Dedifferentiated amniotic fluid mesenchymal stem cell (primary cell): Measurements from ENCODE around the gene BET1.

ENCODE experiments used
- DNase-seq: peaks from one replicate; pipeline ENCODE4 v3.0.0-alpha.2; 2016; ENCODE audit errors: extremely low spot score

Gene BET1

DNA sequence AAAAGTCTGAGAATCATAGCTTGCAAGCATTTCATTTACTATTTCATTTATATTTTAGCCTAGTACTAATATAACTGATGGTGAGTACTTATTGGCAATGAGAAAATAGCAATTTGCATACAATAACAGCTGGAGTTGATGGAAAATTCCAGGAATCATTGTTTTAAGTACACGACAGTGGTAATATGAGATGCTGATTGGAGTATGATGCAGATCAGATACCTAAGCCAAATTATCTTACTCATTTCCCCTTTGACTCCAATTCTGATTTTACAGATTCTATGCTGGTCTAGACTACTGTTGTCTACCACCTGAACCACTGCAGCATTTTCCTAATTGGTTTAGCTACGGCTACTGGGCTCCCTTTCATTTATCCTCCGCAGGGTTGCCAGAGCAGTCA, 45.9 kb downstream of the BET1 start:
- DNase-seq, result no peak

DNA sequence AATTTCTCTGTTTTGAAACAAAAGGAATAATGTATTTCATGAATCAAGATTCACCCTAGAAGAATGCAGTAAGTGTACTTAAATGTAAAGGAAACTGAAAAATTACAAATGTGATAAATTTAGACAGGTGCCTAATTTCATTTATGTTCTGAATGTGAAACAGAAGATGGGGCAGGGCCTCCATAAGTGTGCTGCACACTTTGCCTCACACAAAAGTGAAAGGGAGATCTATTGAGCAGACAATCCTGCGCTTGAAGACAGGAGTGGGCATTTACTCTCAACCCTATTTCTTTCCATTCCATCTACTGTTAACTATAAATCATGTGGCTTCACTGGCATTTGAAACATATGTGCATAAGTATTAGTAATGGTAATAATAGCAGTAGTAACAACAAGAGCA, 46.4 kb downstream of the BET1 start:
- DNase-seq, result no peak

DNA sequence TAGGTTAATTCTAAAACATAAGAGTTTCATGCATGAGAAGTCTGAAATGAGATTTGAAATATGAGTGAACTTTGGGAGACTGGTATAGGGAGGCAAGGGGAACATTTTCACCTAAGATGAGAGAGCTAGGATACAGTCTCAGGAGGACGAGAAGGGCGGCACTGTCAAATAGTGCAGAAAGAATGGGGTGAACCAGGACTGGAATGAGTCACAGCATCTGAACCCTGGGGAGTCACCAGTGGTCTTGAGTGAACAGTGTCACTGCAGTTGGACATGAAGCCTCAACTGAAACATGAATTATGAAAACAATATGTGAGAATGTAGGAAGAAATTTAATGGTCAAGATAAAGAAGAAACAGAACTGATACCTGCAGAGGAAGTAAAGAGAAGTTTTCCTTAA, 48.9 kb downstream of the BET1 start:
- no peak for DNase-seq

DNA sequence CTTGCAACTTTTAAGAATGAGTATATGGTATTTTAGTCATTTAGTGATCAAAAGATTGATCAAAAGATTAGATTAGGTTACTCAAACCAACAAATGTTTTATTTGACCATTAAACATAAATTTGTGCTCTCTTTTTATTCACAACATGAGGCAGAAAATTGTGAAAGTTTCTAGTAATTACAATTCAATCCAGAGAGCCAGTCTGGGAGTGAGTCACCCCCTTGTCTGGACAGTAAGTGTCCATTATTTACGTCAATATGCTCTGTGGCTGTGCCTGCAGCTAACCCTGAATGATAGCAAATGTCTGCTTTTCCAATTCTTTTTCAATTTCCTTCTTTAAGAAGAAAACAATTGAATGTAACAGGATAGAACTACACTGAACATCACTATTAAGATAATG, 54.7 kb downstream of the BET1 start:
- DNase-seq, result peak; percentile 64

DNA sequence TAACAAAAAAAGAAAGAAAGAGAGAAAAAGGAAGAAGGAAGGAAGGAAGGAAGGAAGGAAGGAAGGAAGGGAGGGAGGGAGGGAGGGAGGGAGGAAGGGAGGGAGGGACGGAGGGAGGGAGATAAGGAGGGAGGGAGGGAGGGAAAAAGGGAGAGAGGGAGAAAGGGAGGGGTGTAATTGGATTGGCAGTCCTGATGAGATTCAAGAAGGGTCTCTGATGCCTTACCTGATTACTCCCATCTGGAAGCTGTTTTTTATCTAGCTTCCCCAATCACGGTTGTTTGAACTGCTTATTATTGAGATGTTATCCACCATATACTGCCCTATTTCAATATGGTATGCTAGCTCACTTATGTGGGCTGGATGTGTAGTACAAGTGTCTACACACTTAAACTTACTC, 55.3 kb downstream of the BET1 start:
- DNase-seq, result no peak

DNA sequence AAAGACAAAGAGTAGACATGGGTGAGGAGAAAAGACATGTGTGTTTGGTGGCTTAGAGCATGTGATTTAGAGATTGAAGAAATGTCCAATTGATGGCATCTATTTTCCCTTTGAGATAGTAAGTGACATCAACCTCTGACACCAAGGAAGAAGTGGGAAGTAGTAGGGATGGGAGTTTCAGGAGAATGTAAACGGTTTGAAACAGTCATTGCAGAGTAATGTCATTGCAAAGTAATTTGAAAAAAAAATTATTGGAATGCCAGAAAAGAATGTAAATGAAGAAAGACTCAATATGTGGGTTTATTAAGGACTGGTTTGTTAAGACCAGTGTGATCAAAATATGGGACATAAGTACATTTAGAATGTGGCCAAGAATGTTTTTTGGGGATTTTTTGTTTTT, 56.0 kb downstream of the BET1 start:
- no peak for DNase-seq

DNA sequence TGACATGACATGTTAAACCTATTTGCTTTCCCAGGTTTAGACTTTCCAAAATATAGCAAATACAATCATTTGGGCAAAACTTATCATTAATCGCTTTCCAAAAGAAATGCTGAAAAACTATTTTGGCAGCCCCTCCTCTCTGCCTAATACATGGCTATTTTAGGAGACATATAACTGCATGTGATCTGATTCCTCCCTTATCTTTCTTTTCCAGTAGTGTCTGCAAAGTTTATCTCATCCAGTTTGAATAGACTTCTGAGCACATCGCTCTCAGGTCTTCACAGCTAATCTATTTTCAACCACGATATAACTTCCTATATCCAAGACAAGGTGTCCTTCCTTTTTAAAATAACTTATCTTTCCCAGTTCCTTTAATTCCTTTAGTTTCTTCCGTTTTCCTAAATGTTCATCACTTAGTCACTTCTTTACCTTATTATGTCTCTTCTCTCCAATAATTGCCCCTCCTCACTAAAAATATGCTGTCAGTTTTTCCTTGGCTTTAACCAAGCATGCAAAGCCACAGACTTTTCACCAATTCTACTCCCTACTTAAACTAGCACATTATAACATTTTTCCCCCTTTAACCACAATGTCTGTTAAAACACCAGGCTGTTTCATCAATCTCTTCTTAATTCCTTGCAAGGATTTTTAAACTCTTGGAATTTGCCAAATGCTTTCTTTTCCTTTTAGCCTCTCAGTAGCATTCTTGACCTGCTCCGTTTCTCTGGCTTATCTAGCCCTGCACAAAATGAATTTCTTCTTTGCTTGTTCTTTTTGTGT, 58.2 kb downstream of the BET1 start:
- no peak for DNase-seq

DNA sequence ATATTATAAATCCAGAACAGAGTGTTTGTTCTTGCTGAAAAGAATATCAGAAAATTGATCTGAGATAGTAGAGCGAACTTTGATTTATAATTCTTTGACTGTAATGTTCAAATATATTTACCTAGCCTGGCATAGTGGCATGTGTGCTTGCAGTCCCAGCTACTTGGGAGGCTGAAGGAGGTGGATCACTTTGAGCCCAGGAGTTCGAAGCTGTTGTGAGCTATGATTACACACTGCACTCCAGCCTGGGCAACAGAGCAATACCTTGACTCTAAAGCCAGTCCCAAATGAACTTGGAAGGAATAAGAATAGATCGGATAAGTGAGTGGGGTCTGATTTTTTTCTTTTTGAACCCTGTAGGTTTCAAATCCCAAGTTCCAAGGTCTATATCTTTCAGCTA, 59.1 kb downstream of the BET1 start:
- no peak for DNase-seq

DNA sequence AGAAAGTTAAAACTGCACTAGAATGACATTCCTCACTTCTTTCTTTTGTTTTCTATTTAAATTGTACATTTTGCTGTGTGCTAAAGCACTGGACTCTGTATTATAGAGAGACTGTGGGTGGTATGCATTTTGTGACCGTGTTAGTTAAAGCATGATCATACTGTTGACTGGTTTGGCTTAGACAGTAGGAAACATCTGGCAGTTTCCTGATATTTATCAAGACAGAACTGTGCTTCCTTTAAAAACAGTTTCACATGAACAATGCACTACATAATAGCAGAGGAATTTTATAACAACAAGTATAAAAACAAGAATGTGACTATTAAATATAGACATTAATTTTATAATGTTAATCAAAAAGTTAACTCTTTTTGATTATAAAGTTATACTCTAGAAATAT, 59.5 kb downstream of the BET1 start:
- DNase-seq, result no peak

DNA sequence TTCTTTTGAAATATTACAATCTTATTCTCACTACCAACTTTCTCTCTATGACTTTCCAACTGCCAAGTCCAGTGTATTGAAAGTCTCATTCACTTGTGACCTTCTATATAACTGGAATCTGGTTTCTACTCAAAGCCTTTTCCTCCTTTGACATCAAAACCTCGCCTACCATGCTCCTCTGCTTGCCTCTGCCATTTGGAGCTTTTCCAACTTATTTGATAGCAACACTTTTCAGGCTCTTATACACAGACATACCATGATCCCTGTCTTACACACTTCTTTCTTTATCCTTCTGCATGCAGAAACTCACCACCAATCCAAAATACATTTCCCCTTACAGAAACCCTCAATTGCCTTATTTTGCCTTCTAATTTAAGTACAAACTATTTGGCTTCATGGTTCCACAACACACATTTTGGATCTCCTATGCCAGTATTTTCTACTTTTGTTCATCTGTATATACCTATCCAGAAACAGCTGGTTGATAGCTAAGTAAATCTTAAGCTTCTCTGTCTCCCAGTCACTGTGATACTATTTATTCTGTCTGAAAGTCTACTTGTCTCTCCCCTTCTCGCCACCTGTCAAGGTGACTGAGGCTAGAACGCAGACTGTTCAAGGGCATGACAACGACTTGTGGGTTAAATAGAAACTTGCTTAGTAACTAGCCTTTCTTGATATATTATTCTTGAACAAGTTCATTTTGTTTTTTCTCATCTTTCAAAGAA, 60.2 kb downstream of the BET1 start:
- DNase-seq, result no peak
